Loucy (cell line): ENCODE results near the gene CDH4.

ENCODE experiments used
- H2AFZ ChIP-seq: fragments of 200-600 bp; sonication (generic); 2 replicates; pipeline ENCODE4 v1.6.0; 2016; ENCODE audit warnings: antibody characterized with exemption, mild to moderate bottlenecking, low read length, moderate library complexity
- H3F3A ChIP-seq: fragments of 200-600 bp; 2 replicates; pipeline ENCODE4 v1.6.0; 2016; ENCODE audit warnings: antibody characterized with exemption, low read depth, mild to moderate bottlenecking
- H3K27me3 ChIP-seq: fragments of 200-600 bp; sonication (generic); 2 replicates; pipeline ENCODE4 v1.6.1; 2014; ENCODE audit warnings: low read length, mild to moderate bottlenecking; ENCODE audit not compliant: insufficient read depth, poor library complexity, severe bottlenecking
- H3K36me3 ChIP-seq: fragments of 200-600 bp; sonication (generic); 2 replicates; pipeline ENCODE4 v1.6.1; 2016; ENCODE audit warnings: low read length; ENCODE audit not compliant: insufficient read depth
- H3K4me1 ChIP-seq: fragments of 200-600 bp; sonication (generic); 2 replicates; pipeline ENCODE4 v1.5.1; 2014; ENCODE audit warnings: low read length, mild to moderate bottlenecking; ENCODE audit not compliant: insufficient read depth, poor library complexity, severe bottlenecking
- H3K4me2 ChIP-seq: fragments of 200-600 bp; sonication (generic); 2 replicates; pipeline ENCODE4 v1.6.0; 2014; ENCODE audit warnings: antibody characterized with exemption, low read length, low read depth, mild to moderate bottlenecking; ENCODE audit not compliant: poor library complexity, severe bottlenecking
- H3K4me3 ChIP-seq: fragments of 200-600 bp; sonication (generic); 2 replicates; pipeline ENCODE4 v1.5.1; 2014; ENCODE audit warnings: low read length, mild to moderate bottlenecking, mixed read lengths; ENCODE audit not compliant: poor library complexity, severe bottlenecking
- H3K79me2 ChIP-seq: fragments of 200-600 bp; sonication (generic); 2 replicates; pipeline ENCODE4 v1.6.1; 2014; ENCODE audit warnings: low read length; ENCODE audit not compliant: insufficient read depth
- H3K9ac ChIP-seq: fragments of 200-600 bp; sonication (generic); 2 replicates; pipeline ENCODE4 v1.6.0; 2014; ENCODE audit warnings: mild to moderate bottlenecking, low read depth, low read length, moderate library complexity; ENCODE audit not compliant: poor library complexity, severe bottlenecking
- H3K9me2 ChIP-seq: fragments of 200-600 bp; sonication (generic); replicated peaks from 2 replicates; pipeline ENCODE4 v1.6.1; 2016; ENCODE audit warnings: low read depth, low read length, mixed read lengths
- H3K9me3 ChIP-seq: fragments of 200-600 bp; sonication (generic); 2 replicates; pipeline ENCODE4 v1.6.1; 2014; ENCODE audit warnings: mild to moderate bottlenecking, antibody characterized with exemption, low read length, low read depth; ENCODE audit not compliant: insufficient read depth
- H4K20me1 ChIP-seq: fragments of 200-600 bp; sonication (generic); 2 replicates; pipeline ENCODE4 v1.6.0; 2014; ENCODE audit warnings: antibody characterized with exemption, low read length, mild to moderate bottlenecking; ENCODE audit not compliant: insufficient read depth, poor library complexity, severe bottlenecking
- EZH2phosphoT487 ChIP-seq: fragments of 200-600 bp; IDR thresholded peaks from 2 replicates; pipeline ENCODE4 v1.6.1; 2018; ENCODE audit warnings: antibody characterized with exemption, mild to moderate bottlenecking, moderate library complexity, borderline replicate concordance
- TF ChIP-seq, protein P1 (sequence below): fragments of 200-600 bp; sonication (generic); conservative IDR thresholded peaks from 2 replicates; pipeline ENCODE4 v1.5.1; 2014; ENCODE audit warnings: mild to moderate bottlenecking, antibody characterized with exemption, low read length

CDH4 gene

DNA sequence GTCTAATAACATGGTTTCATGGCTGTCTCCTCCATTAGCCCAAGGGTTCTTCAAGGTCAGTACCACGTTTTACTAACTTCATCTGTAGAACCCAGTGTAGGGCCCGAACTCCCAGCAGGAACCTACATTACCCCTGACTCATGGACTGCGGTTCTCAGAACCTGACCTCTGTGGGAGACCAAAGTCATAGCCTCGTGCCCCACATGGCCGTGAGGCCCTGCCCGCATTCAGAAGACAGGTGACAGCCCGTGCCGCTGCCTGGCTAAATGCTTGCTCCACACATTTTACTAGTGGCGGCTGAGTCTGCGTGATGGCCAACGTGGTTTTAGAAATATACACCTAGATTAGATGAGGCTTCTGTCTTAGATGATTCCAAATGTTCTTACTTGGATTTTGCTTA lies 94.9 kb downstream of the CDH4 start:
- H3K4me3 ChIP-seq: no peak overlapping the region
- H3K4me2 ChIP-seq: no peak overlapping the region
- no peaks in the 10 kb centered on the region for H3F3A ChIP-seq
- no peak for TF ChIP-seq EZH2phosphoT487
- TF ChIP-seq, protein P1, sequence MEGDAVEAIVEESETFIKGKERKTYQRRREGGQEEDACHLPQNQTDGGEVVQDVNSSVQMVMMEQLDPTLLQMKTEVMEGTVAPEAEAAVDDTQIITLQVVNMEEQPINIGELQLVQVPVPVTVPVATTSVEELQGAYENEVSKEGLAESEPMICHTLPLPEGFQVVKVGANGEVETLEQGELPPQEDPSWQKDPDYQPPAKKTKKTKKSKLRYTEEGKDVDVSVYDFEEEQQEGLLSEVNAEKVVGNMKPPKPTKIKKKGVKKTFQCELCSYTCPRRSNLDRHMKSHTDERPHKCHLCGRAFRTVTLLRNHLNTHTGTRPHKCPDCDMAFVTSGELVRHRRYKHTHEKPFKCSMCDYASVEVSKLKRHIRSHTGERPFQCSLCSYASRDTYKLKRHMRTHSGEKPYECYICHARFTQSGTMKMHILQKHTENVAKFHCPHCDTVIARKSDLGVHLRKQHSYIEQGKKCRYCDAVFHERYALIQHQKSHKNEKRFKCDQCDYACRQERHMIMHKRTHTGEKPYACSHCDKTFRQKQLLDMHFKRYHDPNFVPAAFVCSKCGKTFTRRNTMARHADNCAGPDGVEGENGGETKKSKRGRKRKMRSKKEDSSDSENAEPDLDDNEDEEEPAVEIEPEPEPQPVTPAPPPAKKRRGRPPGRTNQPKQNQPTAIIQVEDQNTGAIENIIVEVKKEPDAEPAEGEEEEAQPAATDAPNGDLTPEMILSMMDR: no peak
- no peak overlapping the region for H3K9ac ChIP-seq
- no peak overlapping the region for H2AFZ ChIP-seq
- H3K9me2 ChIP-seq: no peaks in the 10 kb centered on the region
- H3K36me3 ChIP-seq: no peaks in the 10 kb centered on the region
- no peaks in the 10 kb centered on the region for H3K9me3 ChIP-seq
- no peaks in the 10 kb centered on the region for H3K27me3 ChIP-seq
- no peaks in the 10 kb centered on the region for H3K4me1 ChIP-seq
- H3K79me2 ChIP-seq: no peaks in the 10 kb centered on the region
- H4K20me1 ChIP-seq: no peaks in the 10 kb centered on the region

DNA sequence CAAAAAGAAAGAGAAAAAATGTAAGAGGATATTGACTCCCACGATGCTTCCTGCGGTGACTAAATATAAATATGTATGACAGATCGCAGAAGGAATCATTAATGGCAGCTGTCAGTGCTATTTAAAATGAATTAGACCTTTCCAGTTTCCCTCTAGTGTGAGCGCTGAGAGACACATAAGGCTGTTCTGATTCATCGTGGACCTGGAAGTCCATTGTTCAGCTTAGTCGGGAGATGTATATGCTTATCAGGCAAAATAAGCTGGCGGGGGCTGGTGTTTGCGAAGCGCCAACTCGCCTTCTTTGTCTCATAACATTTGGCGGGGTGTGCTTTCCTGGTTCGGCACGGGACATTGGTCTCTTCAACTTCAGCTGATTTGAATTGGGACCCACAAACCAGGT lies 95.4 kb downstream of the CDH4 start:
- Histone ChIP-seq H3K9me2 (no peaks in the 10 kb centered on the region), H3K4me3 (no peak overlapping the region), H3F3A (no peaks in the 10 kb centered on the region), H3K4me1 (no peaks in the 10 kb centered on the region), H3K9ac (no peak overlapping the region), H3K9me3 (no peaks in the 10 kb centered on the region), H3K27me3 (no peaks in the 10 kb centered on the region), H3K79me2 (no peaks in the 10 kb centered on the region), H3K36me3 (no peaks in the 10 kb centered on the region), H2AFZ (no peak overlapping the region), H4K20me1 (no peaks in the 10 kb centered on the region), H3K4me2 (no peak overlapping the region)
- TF ChIP-seq, protein P1: no peak
- TF ChIP-seq EZH2phosphoT487: no peak

DNA sequence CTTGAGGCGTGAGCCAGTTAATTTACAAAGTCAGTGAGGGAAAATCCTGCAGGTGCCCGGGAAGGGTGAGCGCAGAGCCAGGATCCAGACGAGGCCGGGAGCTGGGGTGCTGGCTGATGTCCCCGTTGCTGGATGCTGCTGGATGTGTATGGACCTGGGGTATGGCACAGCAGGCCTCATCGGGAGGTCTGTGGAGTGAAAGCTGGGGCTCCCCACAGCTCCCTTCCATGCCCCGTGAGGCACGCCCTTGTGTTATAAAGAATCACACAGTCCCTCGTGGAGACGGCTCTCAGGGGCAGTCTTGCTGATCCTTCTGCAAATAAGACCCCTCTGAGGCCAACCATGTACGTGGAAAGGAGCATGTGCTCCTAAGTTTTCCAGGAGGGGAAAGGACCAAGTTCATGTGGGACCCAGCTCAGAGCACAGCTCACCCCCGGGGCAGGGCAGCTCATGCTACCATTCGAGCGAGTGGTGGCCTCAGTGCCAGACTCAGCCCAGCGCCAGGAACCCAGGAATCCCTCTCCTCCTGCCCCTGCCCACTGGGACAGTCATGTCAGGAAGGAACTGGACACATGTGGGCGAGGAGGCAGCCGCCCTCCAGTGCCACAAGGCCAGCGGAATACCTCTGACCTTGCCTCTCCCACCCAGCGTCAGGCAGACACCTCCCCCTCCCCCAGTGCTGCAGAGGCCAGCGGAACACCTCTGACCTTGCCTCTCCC lies 97.5 kb downstream of the CDH4 start:
- Histone ChIP-seq H3K9ac (no peak overlapping the region), H3K9me2 (no peaks in the 10 kb centered on the region)

More for the DNA sequence above, 97.5 kb downstream of the CDH4 start:
- H3K4me3 ChIP-seq: no peak overlapping the region
- no peaks in the 10 kb centered on the region for H3K79me2 ChIP-seq
- no peaks in the 10 kb centered on the region for H3K36me3 ChIP-seq
- H3F3A ChIP-seq: no peaks in the 10 kb centered on the region
- no peaks in the 10 kb centered on the region for H3K4me1 ChIP-seq
- no peaks in the 10 kb centered on the region for H4K20me1 ChIP-seq
- TF ChIP-seq EZH2phosphoT487: no peak
- TF ChIP-seq, protein P1: no peak
- H3K9me3 ChIP-seq: no peaks in the 10 kb centered on the region
- H3K4me2 ChIP-seq: no peak overlapping the region
- no peaks in the 10 kb centered on the region for H3K27me3 ChIP-seq
- no peak overlapping the region for H2AFZ ChIP-seq
